IPS-20b (cell line): ENCODE measurements around the gene DUS3L.

Experiments used
- H3K27ac ChIP-seq: one replicate; pipeline ENCODE4 v1.5.1; 2013; ENCODE audit warnings: low read length
- H3K27me3 ChIP-seq: 2 replicates; pipeline ENCODE4 v1.6.1; 2013; ENCODE audit warnings: mild to moderate bottlenecking, low read length, inconsistent platforms; ENCODE audit not compliant: insufficient read depth
- H3K36me3 ChIP-seq: 2 replicates; pipeline ENCODE4 v1.6.1; 2013; ENCODE audit warnings: low read depth, mild to moderate bottlenecking, inconsistent platforms, low read length, moderate library complexity; ENCODE audit not compliant: insufficient read depth
- H3K4me1 ChIP-seq: 2 replicates; pipeline ENCODE4 v1.6.1; 2013; ENCODE audit warnings: mild to moderate bottlenecking, control low read depth, inconsistent platforms, low read length, moderate library complexity; ENCODE audit not compliant: insufficient read depth
- H3K4me3 ChIP-seq: 2 replicates; pipeline ENCODE4 v1.5.1; 2013; ENCODE audit warnings: mild to moderate bottlenecking, low read length, inconsistent platforms
- H3K9ac ChIP-seq: 2 replicates; pipeline ENCODE4 v1.6.1; 2013; ENCODE audit warnings: low read depth, mild to moderate bottlenecking, inconsistent platforms, low read length, moderate library complexity
- H3K9me3 ChIP-seq: 2 replicates; pipeline ENCODE4 v1.6.1; 2013; ENCODE audit warnings: mild to moderate bottlenecking, low read depth, low read length, inconsistent platforms; ENCODE audit not compliant: insufficient read depth

Gene DUS3L

DNA sequence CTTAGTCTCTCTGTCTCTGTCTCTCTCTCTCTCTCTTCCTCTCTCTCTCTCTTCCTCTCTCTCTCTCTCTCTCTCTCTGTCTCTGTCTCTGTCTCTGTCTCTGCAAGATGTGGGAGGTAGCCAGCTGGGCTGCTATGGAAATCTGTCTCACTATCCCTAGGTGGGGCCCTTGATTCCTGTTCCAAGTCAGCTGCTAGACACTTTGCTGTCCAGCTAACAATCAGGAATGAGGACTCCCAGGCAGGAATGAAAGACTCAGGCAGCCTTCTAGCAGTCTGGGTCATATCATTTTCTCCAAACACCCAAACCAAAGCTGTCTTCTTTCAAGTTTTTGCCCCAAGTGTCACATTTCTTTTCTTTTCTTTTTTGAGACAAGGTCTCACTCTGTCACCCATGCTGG is 47.3 kb downstream of the DUS3L start:
- no peaks in the 10 kb centered on the region for H3K36me3 ChIP-seq
- H3K9ac ChIP-seq = no peak overlapping the region
- H3K27me3 ChIP-seq = no peaks in the 10 kb centered on the region
- H3K4me3 ChIP-seq = no peak overlapping the region
- no peak overlapping the region for H3K27ac ChIP-seq
- no peaks in the 10 kb centered on the region for H3K9me3 ChIP-seq
- no peaks in the 10 kb centered on the region for H3K4me1 ChIP-seq

GRCh38 chr19:5742051-5742450 is 48.9 kb downstream of the DUS3L start:
- Histone ChIP-seq H3K4me3 (no peak overlapping the region), H3K27me3 (no peaks in the 10 kb centered on the region), H3K9ac (no peak overlapping the region), H3K36me3 (no peaks in the 10 kb centered on the region), H3K27ac (no peak overlapping the region), H3K4me1 (no peaks in the 10 kb centered on the region), H3K9me3 (no peaks in the 10 kb centered on the region)

GRCh38 chr19:5738423-5738822 is 52.5 kb downstream of the DUS3L start:
- Histone ChIP-seq H3K36me3 (no peaks in the 10 kb centered on the region), H3K9me3 (no peaks in the 10 kb centered on the region), H3K27me3 (no peaks in the 10 kb centered on the region), H3K4me1 (no peaks in the 10 kb centered on the region), H3K9ac (no peak overlapping the region), H3K27ac (no peak overlapping the region), H3K4me3 (no peak overlapping the region)
